Measurements from ENCODE around the gene ATRN.

GRCh38 chr20:3630429-3630828 lies 159.6 kb downstream of the ATRN start:
- no peak for TF ChIP-seq CTCF (IDR thresholded peaks at IDR 0.05)
- no peak for TF ChIP-seq POLR2A (IDR thresholded peaks at IDR 0.05)

Measured in right lobe of liver (tissue), 4 donors.